Activated CD4-positive, alpha-beta T cell treated with anti-CD3 and anti-CD28 coated beads for 48 hours (primary cell): ENCODE measurements around the gene CALCB.
"Not testable (repeated sequence)": the region's sequence is repeated elsewhere in the genome, so short reads cannot be mapped to it uniquely, and the experiment has no call there.

ENCODE experiments used
- DNase-seq: peaks from one replicate; pipeline ENCODE4 v3.0.0-alpha.2; 2020

CALCB gene

GRCh38 chr11:15073361-15074205, at the start of gene CALCB:
TSS of gene CALCB (plus strand) at chr11:15073593. CDS start at chr11:15074719, 1,126 bp downstream.
- DNase-seq = peak; percentile 57

GRCh38 chr11:15027011-15027410, 46.4 kb upstream of the CALCB start:
- DNase-seq = no peak

GRCh38 chr11:15027956-15028355, 45.4 kb upstream of the CALCB start:
- no peak for DNase-seq

GRCh38 chr11:15028379-15028778, 45.0 kb upstream of the CALCB start:
- no peak for DNase-seq

- DNase-seq = not testable (repeated sequence)
Measured at GRCh38 chr11:15031945-15032344, 41.4 kb upstream of the CALCB start.

GRCh38 chr11:15034687-15035267, 38.6 kb upstream of the CALCB start:
- no peak for DNase-seq

GRCh38 chr11:15035283-15035682, 38.1 kb upstream of the CALCB start:
- no peak for DNase-seq

GRCh38 chr11:15038963-15039362, 34.4 kb upstream of the CALCB start:
- DNase-seq = peak; percentile 9

GRCh38 chr11:15045209-15045608, 28.2 kb upstream of the CALCB start:
- no peak for DNase-seq

GRCh38 chr11:15045891-15046290, 27.5 kb upstream of the CALCB start:
- DNase-seq = no peak

GRCh38 chr11:15046673-15047072, 26.7 kb upstream of the CALCB start:
- not testable (repeated sequence) for DNase-seq

GRCh38 chr11:15048616-15049015, 24.8 kb upstream of the CALCB start:
- DNase-seq = no peak

- peak; percentile 56 for DNase-seq
Measured at GRCh38 chr11:15053191-15053685, 20.2 kb upstream of the CALCB start.

- no peak for DNase-seq
Measured at GRCh38 chr11:15055620-15056356, 17.6 kb upstream of the CALCB start.

- no peak for DNase-seq
Measured at GRCh38 chr11:15057329-15057728, 16.1 kb upstream of the CALCB start.

GRCh38 chr11:15059132-15059915, 14.1 kb upstream of the CALCB start:
- no peak for DNase-seq

- no peak for DNase-seq
Measured at GRCh38 chr11:15062599-15062998, 10.8 kb upstream of the CALCB start.

GRCh38 chr11:15069751-15070150, 3.6 kb upstream of the CALCB start:
- not testable (repeated sequence) for DNase-seq

GRCh38 chr11:15071556-15072255, 1.7 kb upstream of the CALCB start:
- DNase-seq = no peak

- no peak for DNase-seq
Measured at GRCh38 chr11:15072551-15073143, 746 bp upstream of the CALCB start.
